HEK293 (cell line): ENCODE data around the gene PROK1.

Experiments used
- CTCF ChIA-PET: fragments of 350-600 bp; formaldehyde crosslinking; extraction: SDS; loops from one replicate; lab custom pipeline; 2021; ENCODE audit warnings: antibody characterized with exemption; lab: Yijun Ruan, JAX
- POLR2A ChIA-PET: fragments of 300-600 bp; formaldehyde crosslinking; extraction: SDS; loops from one replicate; lab custom pipeline; 2020; ENCODE audit warnings: antibody characterized with exemption, inconsistent platforms; lab: Yijun Ruan, JAX
- H3K27ac ChIP-seq: fragments of 200-500 bp; sonication (Bioruptor generic); 2 replicates; pipeline ENCODE4 v1.5.1; 2014; ENCODE audit warnings: low read depth, low read length, control low read depth, inconsistent platforms; ENCODE audit errors: extremely low read depth
- H3K36me3 ChIP-seq, 2 experiments: fragments of 200-500 bp in 1 of 2; sonication (Bioruptor generic) in 1 of 2; 1 replicate in 1 of 2; 2 replicates in 1 of 2; pipeline ENCODE4 v1.5.1; 2014 to 2017; ENCODE audit warnings: inconsistent platforms in 2 of 2, low read length in 2 of 2; ENCODE audit not compliant: control insufficient read depth in 2 of 2, insufficient read depth in 1 of 2
- H3K4me1 ChIP-seq: fragments of 200-500 bp; sonication (Bioruptor generic); 2 replicates; pipeline ENCODE4 v1.5.1; 2014; ENCODE audit warnings: mild to moderate bottlenecking, low read length, inconsistent platforms; ENCODE audit not compliant: control insufficient read depth, insufficient read depth
- H3K4me3 ChIP-seq: 2 replicates; pipeline ENCODE4 v1.5.1; 2011; ENCODE audit warnings: low read depth, mild to moderate bottlenecking, control low read depth, low read length, moderate library complexity
- H3K9me3 ChIP-seq: fragments of 200-500 bp; sonication (Bioruptor generic); 2 replicates; pipeline ENCODE4 v1.5.1; 2014; ENCODE audit warnings: low read depth, low read length, inconsistent platforms; ENCODE audit not compliant: control insufficient read depth, insufficient read depth
- KLF7 ChIP-seq: fragments of 450-650 bp; formaldehyde crosslinking; IDR thresholded peaks from 2 replicates; pipeline ENCODE4 v1.5.1; 2016; ENCODE audit warnings: missing biosample characterization, missing genetic modification characterization, borderline replicate concordance
- SCRT1 ChIP-seq: fragments of 450-650 bp; formaldehyde crosslinking; IDR thresholded peaks from 2 replicates; pipeline ENCODE4 v1.5.1; 2016; ENCODE audit warnings: missing biosample characterization, missing genetic modification characterization, borderline replicate concordance
- ZBTB17 ChIP-seq: fragments of 450-650 bp; formaldehyde crosslinking; IDR thresholded peaks from 2 replicates; pipeline ENCODE4 v1.5.1; 2016; ENCODE audit warnings: missing biosample characterization, missing genetic modification characterization
- ZBTB20 ChIP-seq: fragments of 450-650 bp; formaldehyde crosslinking; IDR thresholded peaks from 2 replicates; pipeline ENCODE4 v1.5.1; 2016; ENCODE audit warnings: missing biosample characterization, missing genetic modification characterization
- ZBTB44 ChIP-seq: fragments of 450-650 bp; IDR thresholded peaks from 2 replicates; pipeline ENCODE4 v1.5.1; 2018; ENCODE audit warnings: missing biosample characterization, mild to moderate bottlenecking, missing genetic modification characterization
- ZNF140 ChIP-seq: fragments of 450-650 bp; formaldehyde crosslinking; IDR thresholded peaks from 2 replicates; pipeline ENCODE4 v1.5.1; 2016; ENCODE audit warnings: missing biosample characterization, missing genetic modification characterization
- ZNF157 ChIP-seq: fragments of 450-650 bp; formaldehyde crosslinking; IDR thresholded peaks from 2 replicates; pipeline ENCODE4 v1.5.1; 2016; ENCODE audit warnings: missing biosample characterization, missing genetic modification characterization
- ZNF302 ChIP-seq: fragments of 450-650 bp; formaldehyde crosslinking; IDR thresholded peaks from 2 replicates; pipeline ENCODE4 v1.5.1; 2016; ENCODE audit warnings: missing biosample characterization, missing genetic modification characterization, low read depth
- ZNF341 ChIP-seq: fragments of 450-650 bp; formaldehyde crosslinking; IDR thresholded peaks from 2 replicates; pipeline ENCODE4; 2016; ENCODE audit warnings: low read depth, missing biosample characterization, missing genetic modification characterization
- ZNF366 ChIP-seq: fragments of 450-650 bp; formaldehyde crosslinking; conservative IDR thresholded peaks from 2 replicates; pipeline ENCODE4 v1.5.1; 2016; ENCODE audit warnings: missing biosample characterization, missing genetic modification characterization
- ZNF391 ChIP-seq: fragments of 450-650 bp; formaldehyde crosslinking; IDR thresholded peaks from 2 replicates; pipeline ENCODE4 v1.5.1; 2016; ENCODE audit warnings: low read depth, missing biosample characterization, missing genetic modification characterization, borderline replicate concordance
- ZNF404 ChIP-seq: fragments of 450-650 bp; formaldehyde crosslinking; IDR thresholded peaks from 2 replicates; pipeline ENCODE4 v1.5.1; 2017; ENCODE audit warnings: missing biosample characterization, missing genetic modification characterization
- ZNF449 ChIP-seq: fragments of 450-650 bp; formaldehyde crosslinking; IDR thresholded peaks from 2 replicates; pipeline ENCODE4 v1.5.1; 2017; ENCODE audit warnings: missing biosample characterization, mild to moderate bottlenecking, missing genetic modification characterization, moderate library complexity
- ZNF488 ChIP-seq: fragments of 450-650 bp; formaldehyde crosslinking; IDR thresholded peaks from 2 replicates; pipeline ENCODE4 v1.5.1; 2016; ENCODE audit warnings: missing biosample characterization, missing genetic modification characterization
- ZNF518A ChIP-seq: fragments of 450-650 bp; formaldehyde crosslinking; conservative IDR thresholded peaks from 2 replicates; pipeline ENCODE4 v1.5.1; 2016; ENCODE audit warnings: low read depth, missing biosample characterization, missing genetic modification characterization
- ZNF560 ChIP-seq: fragments of 450-650 bp; formaldehyde crosslinking; IDR thresholded peaks from 2 replicates; pipeline ENCODE4 v1.5.1; 2017; ENCODE audit warnings: missing biosample characterization, missing genetic modification characterization, borderline replicate concordance
- ZNF561 ChIP-seq: fragments of 450-650 bp; IDR thresholded peaks from 2 replicates; pipeline ENCODE4 v1.5.1; 2018; ENCODE audit warnings: missing biosample characterization, missing genetic modification characterization, borderline replicate concordance
- ZNF629 ChIP-seq: fragments of 450-650 bp; formaldehyde crosslinking; IDR thresholded peaks from 2 replicates; pipeline ENCODE4 v1.5.1; 2017; ENCODE audit warnings: missing biosample characterization, missing genetic modification characterization
- ZNF654 ChIP-seq: fragments of 450-650 bp; formaldehyde crosslinking; IDR thresholded peaks from 2 replicates; pipeline ENCODE4 v1.5.1; 2016; ENCODE audit warnings: low read depth, missing biosample characterization, missing genetic modification characterization
- ZNF677 ChIP-seq: fragments of 450-650 bp; IDR thresholded peaks from 2 replicates; pipeline ENCODE4 v1.5.0; 2018; ENCODE audit warnings: missing biosample characterization, mild to moderate bottlenecking, missing genetic modification characterization, moderate library complexity
- ZNF768 ChIP-seq: fragments of 450-650 bp; formaldehyde crosslinking; IDR thresholded peaks from 2 replicates; pipeline ENCODE4 v1.5.1; 2018; ENCODE audit warnings: missing biosample characterization, mild to moderate bottlenecking, missing genetic modification characterization
- ZNF785 ChIP-seq: fragments of 450-650 bp; formaldehyde crosslinking; IDR thresholded peaks from 2 replicates; pipeline ENCODE4 v1.5.1; 2016; ENCODE audit warnings: missing biosample characterization, missing genetic modification characterization
- ZSCAN30 ChIP-seq: fragments of 450-650 bp; IDR thresholded peaks from 2 replicates; pipeline ENCODE4 v1.5.1; 2018; ENCODE audit warnings: missing biosample characterization, mild to moderate bottlenecking, missing genetic modification characterization, moderate library complexity
- ZSCAN4 ChIP-seq: fragments of 450-650 bp; formaldehyde crosslinking; IDR thresholded peaks from 2 replicates; pipeline ENCODE4 v1.5.1; 2017; ENCODE audit warnings: missing biosample characterization, missing genetic modification characterization

The PROK1 gene

GRCh38 chr1:110494522-110495406 is 43.8 kb downstream of the PROK1 start (continued):
- TF ChIP-seq ZNF518A (tag by site-specific recombination), result no peak
- TF ChIP-seq, all 188 proteins: peak for 0

GRCh38 chr1:110495926-110496600 is 45.1 kb downstream of the PROK1 start:
- H3K9me3 ChIP-seq, result no peaks in the 10 kb centered on the region
- H3K27ac ChIP-seq, result no peak overlapping the region
- ChIA-PET CTCF (interaction anchor here (0.5 to 7.7 kb wide), 85 partner anchors 9 to 517 kb away, joined by 3 to 241 read pairs (median 4); partner anchors contain the start of genes KCNC4 and LAMTOR5), POLR2A (interaction anchor here (0.9 to 1.7 kb wide), 3 partner anchors 12 to 288 kb away, joined by 3 to 6 read pairs (median 3); no protein-coding TSS in a partner anchor)
- no peaks in the 10 kb centered on the region for H3K36me3 ChIP-seq
- H3K4me1 ChIP-seq, result no peaks in the 10 kb centered on the region
- H3K4me3 ChIP-seq, result no peak overlapping the region
- TF ChIP-seq KLF7 (tag by site-specific recombination) (no peak), ZNF341 (tag by site-specific recombination) (no peak), ZNF366 (tag by site-specific recombination) (0 out of 2 replicates have a peak, but pooled peaks have one; percentile 15), ZBTB20 (tag by site-specific recombination) (no peak), ZNF140 (no peak), ZSCAN4 (no peak), ZNF449 (tag by site-specific recombination) (no peak), ZNF768 (tag by site-specific recombination) (no peak), ZNF488 (tag by site-specific recombination) (no peak), ZNF391 (tag by site-specific recombination) (0 out of 2 replicates have a peak, but pooled peaks have one; percentile 34), ZNF677 (tag by site-specific recombination) (no peak), ZNF404 (no peak), ZNF302 (no peak), ZNF629 (tag by site-specific recombination) (no peak), ZNF561 (tag by site-specific recombination) (no peak; the same call in 1 of the 2 replicates), SCRT1 (tag by site-specific recombination) (peak; percentile 89), ZBTB17 (tag by site-specific recombination) (no peak), ZBTB44 (tag by site-specific recombination) (no peak), ZNF157 (tag by site-specific recombination) (no peak), ZSCAN30 (tag by site-specific recombination) (peak; percentile 50), ZNF560 (tag by site-specific recombination) (no peak), ZNF654 (tag by site-specific recombination) (peak; percentile 100), ZNF785 (tag by site-specific recombination) (no peak)
